IPS-18c (cell line): ENCODE data around the gene SIK3.

Experiments used
- H3K4me3 ChIP-seq: 2 replicates; pipeline ENCODE4 v1.7.0; 2013; ENCODE audit warnings: low read depth, mild to moderate bottlenecking, low read length, moderate library complexity; ENCODE audit not compliant: insufficient read depth
- H3K9me3 ChIP-seq: one replicate; pipeline ENCODE4 v1.6.1; 2013; ENCODE audit warnings: mild to moderate bottlenecking, low read length, moderate library complexity; ENCODE audit not compliant: control insufficient read depth, insufficient read depth

The SIK3 gene

DNA sequence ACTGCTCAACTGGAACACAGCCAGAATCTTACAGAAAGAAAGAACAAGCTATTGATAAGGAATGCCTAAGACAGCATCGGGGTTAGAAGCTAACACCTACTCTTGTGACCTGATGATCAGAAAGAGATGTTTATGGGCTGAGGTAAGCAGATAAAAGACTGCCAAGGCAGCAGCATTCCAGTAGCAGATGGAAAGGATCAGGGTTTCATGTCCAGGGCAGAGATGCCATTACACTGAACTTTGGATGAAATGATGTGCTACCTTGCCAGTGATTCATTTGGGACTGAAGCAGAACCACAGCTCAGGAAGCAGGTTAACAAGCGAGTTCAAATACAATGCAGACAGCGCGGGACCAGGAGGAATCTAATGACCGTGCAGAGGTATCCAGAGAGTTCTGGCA lies 233.7 kb downstream of the SIK3 start:
- Histone ChIP-seq H3K9me3 (no peaks in the 10 kb centered on the region), H3K4me3 (no peak overlapping the region)

DNA sequence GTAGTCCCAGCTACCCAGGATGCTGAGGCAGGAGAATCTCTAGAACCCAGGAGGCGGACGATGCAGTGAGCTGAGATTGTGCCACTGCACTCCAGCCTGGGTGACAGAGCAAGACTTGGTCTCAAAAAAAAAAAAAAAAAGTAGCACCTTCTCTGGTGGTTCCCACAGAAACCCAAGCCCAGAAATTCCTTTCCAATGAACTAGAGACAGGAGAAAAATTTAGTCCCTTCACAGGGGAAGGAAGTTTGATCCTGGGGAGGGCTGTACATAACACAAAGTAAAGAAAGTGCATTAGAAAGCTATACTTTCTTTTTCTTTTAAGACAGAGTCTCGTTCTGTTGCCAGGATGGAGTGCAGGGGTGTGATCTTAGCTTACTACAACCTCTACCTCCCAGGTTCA lies 235.3 kb downstream of the SIK3 start:
- H3K9me3 ChIP-seq: no peaks in the 10 kb centered on the region
- H3K4me3 ChIP-seq: no peak overlapping the region

- Histone ChIP-seq H3K4me3 (no peak overlapping the region), H3K9me3 (no peaks in the 10 kb centered on the region)
These were observed 236.0 kb downstream of the SIK3 start for GRCh38 chr11:116862185-116862584.

GRCh38 chr11:116861539-116861938 lies 236.7 kb downstream of the SIK3 start:
- Histone ChIP-seq H3K9me3 (no peaks in the 10 kb centered on the region), H3K4me3 (no peak overlapping the region)

- no peaks in the 10 kb centered on the region for H3K9me3 ChIP-seq
- H3K4me3 ChIP-seq: no peak overlapping the region
These were observed 237.9 kb downstream of the SIK3 start for GRCh38 chr11:116860303-116860702.

GRCh38 chr11:116859175-116859574 lies 239.1 kb downstream of the SIK3 start:
- no peaks in the 10 kb centered on the region for H3K9me3 ChIP-seq
- no peak overlapping the region for H3K4me3 ChIP-seq

GRCh38 chr11:116857936-116858335 lies 240.3 kb downstream of the SIK3 start:
- H3K4me3 ChIP-seq: no peak overlapping the region
- no peaks in the 10 kb centered on the region for H3K9me3 ChIP-seq

- no peaks in the 10 kb centered on the region for H3K9me3 ChIP-seq
These were observed 240.9 kb downstream of the SIK3 start for GRCh38 chr11:116857316-116857715.

GRCh38 chr11:116856423-116856822 lies 241.8 kb downstream of the SIK3 start:
- Histone ChIP-seq H3K9me3 (no peaks in the 10 kb centered on the region), H3K4me3 (no peak overlapping the region)

More at GRCh38 chr11:116857316-116857715, 240.9 kb downstream of the SIK3 start:
- H3K4me3 ChIP-seq: no peak overlapping the region

- Histone ChIP-seq H3K4me3 (no peak overlapping the region), H3K9me3 (no peaks in the 10 kb centered on the region)
These were observed 242.8 kb downstream of the SIK3 start for GRCh38 chr11:116855413-116855812.

- no peak overlapping the region for H3K4me3 ChIP-seq
- H3K9me3 ChIP-seq: no peaks in the 10 kb centered on the region
These were observed 244.7 kb downstream of the SIK3 start for GRCh38 chr11:116853461-116854073.

GRCh38 chr11:116852261-116853031 lies 245.8 kb downstream of the SIK3 start:
- Histone ChIP-seq H3K9me3 (no peaks in the 10 kb centered on the region), H3K4me3 (no peak overlapping the region)

DNA sequence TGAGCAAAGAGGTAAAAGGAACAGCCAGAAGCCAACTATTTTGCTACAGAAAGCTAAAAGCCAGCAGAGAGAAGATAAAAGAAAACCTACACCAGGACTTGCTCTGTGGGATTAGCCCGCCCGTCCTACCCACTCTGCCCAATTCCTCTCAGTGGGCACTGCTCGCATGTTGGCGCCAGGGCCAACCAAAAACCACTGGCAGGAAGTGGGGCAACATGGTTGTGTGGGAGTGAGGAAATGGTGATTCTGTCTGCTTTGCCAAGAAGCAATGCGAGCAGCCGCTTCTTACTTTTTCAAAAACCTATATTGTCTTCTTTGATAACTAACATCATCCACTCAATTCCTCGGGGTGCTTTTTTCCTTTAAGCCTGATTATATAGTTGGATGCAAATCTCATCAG lies 246.6 kb downstream of the SIK3 start:
- no peaks in the 10 kb centered on the region for H3K9me3 ChIP-seq

GRCh38 chr11:116849486-116849885 lies 248.7 kb downstream of the SIK3 start:
- H3K9me3 ChIP-seq: no peaks in the 10 kb centered on the region
- no peak overlapping the region for H3K4me3 ChIP-seq

More for the DNA sequence above, 246.6 kb downstream of the SIK3 start:
- H3K4me3 ChIP-seq: no peak overlapping the region

- Histone ChIP-seq H3K9me3 (no peaks in the 10 kb centered on the region), H3K4me3 (no peak overlapping the region)
These were observed 249.2 kb downstream of the SIK3 start for GRCh38 chr11:116849060-116849459.

DNA sequence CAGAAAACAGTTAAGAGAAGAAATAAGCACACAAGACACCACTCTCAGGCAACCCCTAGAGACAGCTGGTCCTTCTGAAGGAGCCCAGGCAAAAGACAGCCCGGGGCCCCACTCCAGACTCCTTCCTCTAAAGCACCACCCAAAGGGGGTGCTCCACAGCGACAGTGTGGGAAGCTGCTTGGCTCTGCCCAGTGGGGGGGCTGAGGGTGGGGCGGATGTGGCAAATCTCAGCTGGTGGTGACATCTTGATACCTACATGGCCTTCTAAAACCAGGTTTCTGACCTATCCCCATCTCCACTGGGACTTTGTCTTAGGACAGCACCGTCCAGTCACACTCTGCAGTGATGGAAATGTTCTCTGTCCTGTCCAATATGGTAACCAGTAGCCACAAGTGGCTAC lies 250.6 kb downstream of the SIK3 start:
- no peak overlapping the region for H3K4me3 ChIP-seq
- H3K9me3 ChIP-seq: no peaks in the 10 kb centered on the region

GRCh38 chr11:116844722-116845121 lies 253.5 kb downstream of the SIK3 start:
- no peaks in the 10 kb centered on the region for H3K9me3 ChIP-seq

DNA sequence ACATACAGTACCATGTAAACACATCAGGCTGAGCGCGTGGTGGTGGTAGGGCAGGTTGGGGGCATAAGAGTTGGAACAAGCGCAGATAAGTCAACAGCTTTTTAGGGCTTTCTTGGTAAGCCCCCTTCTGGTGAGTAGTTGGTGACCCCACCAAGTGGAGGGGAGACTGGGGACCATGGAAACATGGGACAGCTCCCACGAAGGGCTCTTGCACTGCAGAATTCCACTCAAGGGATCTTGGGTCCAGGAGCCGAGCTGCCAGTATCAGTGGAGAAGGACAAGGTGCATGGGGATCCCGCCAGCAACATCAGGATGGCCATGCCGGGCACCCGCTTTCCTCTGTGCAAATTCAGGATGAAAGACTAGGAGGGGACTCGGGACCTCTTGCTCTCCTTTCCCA lies 254.6 kb downstream of the SIK3 start:
- Histone ChIP-seq H3K9me3 (no peaks in the 10 kb centered on the region), H3K4me3 (no peak overlapping the region)

More at GRCh38 chr11:116844722-116845121, 253.5 kb downstream of the SIK3 start:
- no peak overlapping the region for H3K4me3 ChIP-seq
